ENCODE data around the gene DCAF6. TPM values are rescaled to one million over a fixed set of nuclear protein-coding genes. Genes with fewer than 3 reads are reported as not detected.

The DCAF6 gene
- total RNA-seq, 1 donor: 68.9 TPM

- no peak for DNase-seq (ENCODE audit: low read depth)
- no peak for TF ChIP-seq CTCF (IDR thresholded peaks at IDR 0.05; ENCODE audit: insufficient read depth, low read length)
- no peak overlapping the region for H3K4me3 ChIP-seq (ENCODE audit: low read depth, low read length)
These were observed 178.4 kb downstream of the DCAF6 start for GRCh38 chr1:168114845-168115244.

GRCh38 chr1:168116327-168116799 lies 179.9 kb downstream of the DCAF6 start:
- TF ChIP-seq CTCF (IDR thresholded peaks at IDR 0.05; ENCODE audit: insufficient read depth, low read length): no peak
- H3K4me3 ChIP-seq (ENCODE audit: low read depth, low read length): no peak overlapping the region
- no peak for DNase-seq (ENCODE audit: low read depth)

- no peak overlapping the region for H3K4me3 ChIP-seq (ENCODE audit: low read depth, low read length)
- TF ChIP-seq CTCF (IDR thresholded peaks at IDR 0.05; ENCODE audit: insufficient read depth, low read length): no peak
- DNase-seq (ENCODE audit: low read depth): no peak
These were observed 183.3 kb downstream of the DCAF6 start for GRCh38 chr1:168119750-168120149.

GRCh38 chr1:168121401-168122011 lies 185.0 kb downstream of the DCAF6 start:
- peak; percentile 95 for DNase-seq (ENCODE audit: low read depth)
- H3K4me3 ChIP-seq (ENCODE audit: low read depth, low read length): no peak overlapping the region
- no peak for TF ChIP-seq CTCF (IDR thresholded peaks at IDR 0.05; ENCODE audit: insufficient read depth, low read length)

- DNase-seq (ENCODE audit: low read depth): no peak
- TF ChIP-seq CTCF (IDR thresholded peaks at IDR 0.05; ENCODE audit: insufficient read depth, low read length): no peak
These were observed 188.6 kb downstream of the DCAF6 start for GRCh38 chr1:168125051-168125450.

More at GRCh38 chr1:168125051-168125450, 188.6 kb downstream of the DCAF6 start:
- H3K4me3 ChIP-seq (ENCODE audit: low read depth, low read length): no peak overlapping the region

Small RNA genes within 50 kb of the gene (small RNA-seq; reads per million reads assigned to genes)
- not detected for gene MIR1255B2

Other genes with a start within 250 kb of the DCAF6 start
- gene MPZL1, start 214.7 kb upstream of the DCAF6 start, total RNA-seq (ENCODE audit: low replicate concordance): 66.6 and 112 TPM in 2 replicates
- 0.09 and 0.25 TPM in 2 replicates for gene ADCY10, start 22.5 kb upstream of the DCAF6 start, total RNA-seq (ENCODE audit: low replicate concordance)
- gene MPC2, start 389 bp downstream of the DCAF6 start, total RNA-seq (ENCODE audit: low replicate concordance): 14.9 and 49.3 TPM in 2 replicates
- gene GPR161, start 200.2 kb downstream of the DCAF6 start, total RNA-seq (ENCODE audit: low replicate concordance): 7.0 and 12.3 TPM in 2 replicates
- gene TIPRL, start 242.3 kb downstream of the DCAF6 start, total RNA-seq (ENCODE audit: low replicate concordance): 30.7 and 41.7 TPM in 2 replicates

Data from fibroblast of the aortic adventitia (primary cell).